Endothelial cell of umbilical vein (primary cell): ENCODE results near the gene LHPP. TPM values are rescaled to one million over a fixed set of nuclear protein-coding genes. Genes with fewer than 3 reads are reported as not detected.

ENCODE experiments used
- BruUV-seq: library from RNA; stranded (reverse); fragments of 400-500 nt; replicated peaks from 2 replicates; lab custom pipeline; 2021; lab: Mats Ljungman, UMichigan
- CTCF ChIA-PET: fragments of 300-600, 350-600 bp; sonication (Branson Sonifier 250); formaldehyde crosslinking; loops from one replicate; lab custom pipeline; 2021; ENCODE audit warnings: antibody characterized with exemption, inconsistent platforms; lab: Charles Lee
- POLR2A ChIA-PET: fragments of 300-600, 350-600 bp; sonication (Branson Sonifier 250); formaldehyde crosslinking; loops from one replicate; lab custom pipeline; 2021; ENCODE audit warnings: antibody characterized with exemption, inconsistent platforms; lab: Charles Lee
- DNase-seq: peaks from one replicate; pipeline ENCODE4 v3.0.0-alpha.2; 2011; ENCODE audit warnings: low read depth, low spot score
- FAIRE-seq: peaks from 2 replicates; lab custom pipeline; 2011; peaks lifted over from hg19 to GRCh38; lab: Jason Lieb, UNC
- H2AFZ ChIP-seq: 2 replicates; pipeline ENCODE4 v1.6.0; 2012; ENCODE audit warnings: low read depth, low read length, control low read depth, inconsistent platforms
- H3K27ac ChIP-seq: 2 replicates; pipeline ENCODE4 v1.5.1; 2011; ENCODE audit warnings: low read depth, mild to moderate bottlenecking, control low read depth, low read length, moderate library complexity; ENCODE audit not compliant: insufficient read depth
- H3K27me3 ChIP-seq, 2 experiments: 2 replicates each; pipeline versions ENCODE4 v1.6.0 to v1.6.1; 2011; ENCODE audit warnings: low read length in 2 of 2, mixed read lengths in 1 of 2; ENCODE audit not compliant: control insufficient read depth in 2 of 2, insufficient read depth in 2 of 2
- H3K36me3 ChIP-seq, 2 experiments: 2 replicates in 1 of 2; 3 replicates in 1 of 2; pipeline ENCODE4 v1.5.1; 2011; ENCODE audit warnings: low read length in 2 of 2, mild to moderate bottlenecking in 1 of 2, moderate library complexity in 1 of 2; ENCODE audit not compliant: control insufficient read depth in 2 of 2, insufficient read depth in 2 of 2; ENCODE audit errors: extremely low read depth in 1 of 2
- H3K4me1 ChIP-seq: 3 replicates; pipeline ENCODE4 v1.5.1; 2011; ENCODE audit warnings: mild to moderate bottlenecking, low read length; ENCODE audit not compliant: control insufficient read depth, insufficient read depth; ENCODE audit errors: extremely low read depth
- H3K4me2 ChIP-seq: 2 replicates; pipeline ENCODE4 v1.6.1; 2011; ENCODE audit warnings: low read length, control low read depth, mixed read lengths; ENCODE audit not compliant: insufficient read depth
- H3K4me3 ChIP-seq, 3 experiments: fragments of 200-600 bp in 1 of 3; sonication (generic), shearing (Covaris generic) in 1 of 3; replicated peaks in 1 of 3; 2 replicates each; pipeline ENCODE4 v1.5.1; 2011 to 2016; ENCODE audit warnings: control low read depth in 3 of 3, low read length in 3 of 3, mild to moderate bottlenecking in 2 of 3, inconsistent platforms in 1 of 3, low read depth in 1 of 3, moderate library complexity in 1 of 3; ENCODE audit not compliant: insufficient read depth in 1 of 3
- H3K79me2 ChIP-seq: 2 replicates; pipeline ENCODE4 v1.6.0; 2012; ENCODE audit warnings: low read length, inconsistent platforms; ENCODE audit not compliant: control insufficient read depth, insufficient read depth
- H3K9ac ChIP-seq: replicated peaks from 2 replicates; pipeline ENCODE3; 2011; ENCODE audit warnings: low read length, control low read depth; ENCODE audit not compliant: insufficient read depth; ENCODE audit errors: extremely low read depth
- H3K9me1 ChIP-seq: replicated peaks from 3 replicates; pipeline ENCODE4 v1.6.0; 2011; ENCODE audit warnings: mild to moderate bottlenecking, low read length; ENCODE audit not compliant: control insufficient read depth, insufficient read depth; ENCODE audit errors: extremely low read depth
- H3K9me3 ChIP-seq: replicated peaks from 2 replicates; pipeline ENCODE4 v1.5.1; 2012; ENCODE audit warnings: low read length, inconsistent platforms; ENCODE audit not compliant: control insufficient read depth, insufficient read depth
- H4K20me1 ChIP-seq: replicated peaks from 2 replicates; pipeline ENCODE3; 2011; ENCODE audit warnings: mild to moderate bottlenecking, low read length; ENCODE audit not compliant: control insufficient read depth, insufficient read depth; ENCODE audit errors: extremely low read depth
- CTCF ChIP-seq, 2 donors: IDR thresholded peaks; 1 replicate in 1 of 2; 2 replicates in 1 of 2; pipeline ENCODE4 v1.5.1; 2011; ENCODE audit warnings: low read length in 2 of 2, mild to moderate bottlenecking in 2 of 2, moderate library complexity in 2 of 2, control low read depth in 1 of 2, inconsistent platforms in 1 of 2, low read depth in 1 of 2; ENCODE audit not compliant: insufficient read depth in 1 of 2; ENCODE audit errors: extremely low read depth in 1 of 2
- EZH2 ChIP-seq: IDR thresholded peaks from 2 replicates; pipeline ENCODE4 v1.6.1; 2012; ENCODE audit warnings: borderline replicate concordance, low read depth, mild to moderate bottlenecking, moderate library complexity, low read length, inconsistent platforms; ENCODE audit not compliant: severe bottlenecking
- FOS ChIP-seq: IDR thresholded peaks from 2 replicates; pipeline ENCODE4 v1.6.1; 2011; ENCODE audit warnings: mild to moderate bottlenecking, low read length, moderate library complexity, borderline replicate concordance; ENCODE audit not compliant: insufficient read depth
- JUN ChIP-seq: IDR thresholded peaks from 2 replicates; pipeline ENCODE4 v1.6.1; 2011; ENCODE audit warnings: borderline replicate concordance, low read depth; ENCODE audit not compliant: insufficient read length, insufficient read depth
- POLR2AphosphoS5 ChIP-seq: IDR thresholded peaks from 2 replicates; pipeline ENCODE4 v1.6.1; 2012; ENCODE audit warnings: low read depth, mild to moderate bottlenecking, control low read depth, low read length, moderate library complexity; ENCODE audit not compliant: insufficient read depth
- dilution Hi-C: fragments of 300-500 bp; cut with MboI; formaldehyde crosslinking; loops from one replicate; pipeline ENCODE4 v1.15.0; 2019; ENCODE audit warnings: low sequenced_read_pairs; ENCODE audit not compliant: extremely low pct_ligation_motif_present
- intact Hi-C: fragments of 100-400 bp; cut with micrococcal nuclease; formaldehyde crosslinking; loops from one replicate; pipeline ENCODE4 v1.10.0; 2022
- polyA plus RNA-seq, 4 experiments: library from polyadenylated mRNA; depleted of rRNA in 3 of 4; stranded (reverse) in 3 of 4; unstranded in 1 of 4; fragments of >200 nt; gene quantifications; 2 replicates each; pipeline versions ENCODE4 v1.2.1 to v1.2.3, GENCODE V29; 2011 to 2012; ENCODE audit warnings: missing spikeins in 1 of 4
- total RNA-seq: library from RNA; stranded (reverse); gene quantifications from 2 replicates; pipeline ENCODE4 v1.2.3, GENCODE V29; 2021

The LHPP gene
- total and polyA plus RNA-seq, 2 donors (not counting 3 experiments of a cell fraction or from before 2014, with no cell fraction given): 5.8 to 11.2 TPM

- Histone ChIP-seq H2AFZ (no peak overlapping the region), H3K27me3 (no peaks in the 10 kb centered on the region), H4K20me1 (no peaks in the 10 kb centered on the region), H3K9me1 (no peaks in the 10 kb centered on the region), H3K9me3 (no peaks in the 10 kb centered on the region), H3K36me3 (no peaks in the 10 kb centered on the region), H3K4me1 (no peaks in the 10 kb centered on the region), H3K4me2 (no peak overlapping the region), H3K9ac (no peak overlapping the region), H3K4me3 (no peak overlapping the region), H3K27ac (no peak overlapping the region), H3K79me2 (no peaks in the 10 kb centered on the region)
- BruUV-seq: no TSS peak
- dilution Hi-C loops (no loop called here), intact Hi-C loops (no loop called here)
- ChIA-PET POLR2A (no interaction called here), CTCF (interaction anchor here (0.9 to 12.8 kb wide), 7 partner anchors 11 to 206 kb away, joined by 3 to 226 read pairs (median 10); partner anchors contain the start of gene FAM53B)
- TF ChIP-seq CTCF (IDR thresholded peaks at IDR 0.05; ENCODE audit: extremely low read depth in 1 of 2, insufficient read depth in 1 of 2, low read depth in 1 of 2, low read length in 2 of 2) (no peak), EZH2 (no peak), FOS (no peak), JUN (no peak), POLR2AphosphoS5 (no peak)
- no peak for FAIRE-seq
- DNase-seq: no peak
Measured at GRCh38 chr10:124541076-124541903, 79.7 kb downstream of the LHPP start.
